BJ (cell line): ENCODE results near the gene NGFR. TPM values are rescaled to one million over a fixed set of nuclear protein-coding genes. Genes with fewer than 3 reads are reported as not detected.

ENCODE experiments used
- CTCF ChIA-PET: fragments of 350-600 bp; formaldehyde crosslinking; extraction: SDS; loops from one replicate; lab custom pipeline; 2021; ENCODE audit warnings: antibody characterized with exemption, inconsistent platforms; lab: Yijun Ruan, JAX
- POLR2A ChIA-PET: fragments of 300-600 bp; sonication (Branson Sonifier 250); formaldehyde crosslinking; extraction: SDS; loops from one replicate; lab custom pipeline; 2021; ENCODE audit warnings: antibody characterized with exemption; lab: Charles Lee
- DNase-seq: peaks from one replicate; pipeline ENCODE4 v3.0.0-alpha.2; 2011; ENCODE audit warnings: low read depth
- H3K27me3 ChIP-seq: 2 replicates; pipeline ENCODE4 v1.6.0; 2011; ENCODE audit warnings: low read length; ENCODE audit not compliant: control insufficient read depth, insufficient read depth
- H3K36me3 ChIP-seq: 2 replicates; pipeline ENCODE4 v1.5.1; 2011; ENCODE audit warnings: low read length; ENCODE audit not compliant: control insufficient read depth, insufficient read depth
- H3K4me3 ChIP-seq: 2 replicates; pipeline ENCODE4 v1.5.1; 2011; ENCODE audit warnings: low read depth, mild to moderate bottlenecking, control low read depth, low read length
- CTCF ChIP-seq: IDR thresholded peaks from 2 replicates; pipeline ENCODE4 v1.5.1; 2011; ENCODE audit warnings: low read depth, mild to moderate bottlenecking, control low read depth, inconsistent platforms, low read length, moderate library complexity; ENCODE audit not compliant: insufficient read depth
- polyA plus RNA-seq: library from polyadenylated mRNA; depleted of rRNA; stranded (reverse); fragments of >200 nt; gene quantifications from 2 replicates; pipeline ENCODE4 v1.2.3, GENCODE V29; 2011

Gene NGFR
- polyA plus RNA-seq, 1 experiment, result 0.10 TPM

GRCh38 chr17:49552070-49552751, 57.1 kb downstream of the NGFR start:
- ChIA-PET POLR2A (no interaction called here), CTCF (interaction anchor here (0.6 to 10.9 kb wide), 4 partner anchors 120 to 530 kb away, joined by 3 to 294 read pairs (median 4); no protein-coding TSS in a partner anchor)
- Histone ChIP-seq H3K36me3 (no peaks in the 10 kb centered on the region), H3K27me3 (peaks cover 4% of the 10 kb centered on the region; the same call in 1 of the 2 replicates), H3K4me3 (no peak overlapping the region)
- TF ChIP-seq CTCF, result no peak
- no peak for DNase-seq

GRCh38 chr17:49553676-49554335, 58.7 kb downstream of the NGFR start:
- Histone ChIP-seq H3K27me3 (0 out of 2 replicates have a peak, but pooled peaks cover 1% of the 10 kb centered on the region), H3K4me3 (no peak overlapping the region), H3K36me3 (no peaks in the 10 kb centered on the region)
- DNase-seq, result no peak
- CTCF ChIA-PET, result interaction anchor here (0.9 to 10.9 kb wide), 4 partner anchors 12 to 236 kb away, joined by 3 to 294 read pairs (median 72); partner anchors contain the start of gene NGFR
- TF ChIP-seq CTCF, result no peak
- POLR2A ChIA-PET, result no interaction called here

GRCh38 chr17:49554694-49555494, 59.8 kb downstream of the NGFR start:
- TF ChIP-seq CTCF, result no peak
- Histone ChIP-seq H3K36me3 (no peaks in the 10 kb centered on the region), H3K27me3 (0 out of 2 replicates have a peak, but pooled peaks cover 1% of the 10 kb centered on the region), H3K4me3 (no peak overlapping the region)
- CTCF ChIA-PET, result interaction anchor here (0.9 to 10.9 kb wide), 19 partner anchors 9 to 237 kb away, joined by 3 to 294 read pairs (median 16); partner anchors contain the start of genes NGFR, PHB1 and SLC35B1
- POLR2A ChIA-PET, result no interaction called here
- DNase-seq, result no peak

- POLR2A ChIA-PET, result no interaction called here
- no peak for DNase-seq
- Histone ChIP-seq H3K4me3 (no peak overlapping the region), H3K27me3 (0 out of 2 replicates have a peak, but pooled peaks cover 1% of the 10 kb centered on the region), H3K36me3 (no peaks in the 10 kb centered on the region)
- CTCF ChIA-PET, result interaction anchor here (0.6 to 10.9 kb wide), 50 partner anchors 9 to 442 kb away, joined by 3 to 294 read pairs (median 6); partner anchors contain the start of genes NGFR, NXPH3, PHB1 and SLC35B1
- no peak for TF ChIP-seq CTCF
Measured at GRCh38 chr17:49555495-49556222, 60.6 kb downstream of the NGFR start.
